Measurements from ENCODE around the gene NMT1.
A peak's percentile ranks its signal among the peaks of the same experiment; 100 is the strongest.

NMT1 gene

GRCh38 chr17:45146890-45147580, 85.9 kb downstream of the NMT1 start (continued):
- TF ChIP-seq ZNF350 (tag by site-specific recombination; IDR thresholded peaks at IDR 0.05) = no peak
- TF ChIP-seq, protein P1, sequence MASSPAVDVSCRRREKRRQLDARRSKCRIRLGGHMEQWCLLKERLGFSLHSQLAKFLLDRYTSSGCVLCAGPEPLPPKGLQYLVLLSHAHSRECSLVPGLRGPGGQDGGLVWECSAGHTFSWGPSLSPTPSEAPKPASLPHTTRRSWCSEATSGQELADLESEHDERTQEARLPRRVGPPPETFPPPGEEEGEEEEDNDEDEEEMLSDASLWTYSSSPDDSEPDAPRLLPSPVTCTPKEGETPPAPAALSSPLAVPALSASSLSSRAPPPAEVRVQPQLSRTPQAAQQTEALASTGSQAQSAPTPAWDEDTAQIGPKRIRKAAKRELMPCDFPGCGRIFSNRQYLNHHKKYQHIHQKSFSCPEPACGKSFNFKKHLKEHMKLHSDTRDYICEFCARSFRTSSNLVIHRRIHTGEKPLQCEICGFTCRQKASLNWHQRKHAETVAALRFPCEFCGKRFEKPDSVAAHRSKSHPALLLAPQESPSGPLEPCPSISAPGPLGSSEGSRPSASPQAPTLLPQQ (tag by site-specific recombination; IDR thresholded peaks at IDR 0.05) = no peak
- no peak for TF ChIP-seq OSR2 (tag by site-specific recombination; IDR thresholded peaks at IDR 0.05)
- TF ChIP-seq SCRT2 (tag by site-specific recombination; IDR thresholded peaks at IDR 0.05) = no peak
- TF ChIP-seq ZNF521 (tag by site-specific recombination; IDR thresholded peaks at IDR 0.05) = no peak
- TF ChIP-seq ZNF549 (tag by site-specific recombination; IDR thresholded peaks at IDR 0.05) = no peak
- no peak; the same call in 1 of the 2 replicates for TF ChIP-seq KLF10 (tag by site-specific recombination; IDR thresholded peaks at IDR 0.05)
- TF ChIP-seq ZBTB21 (tag by site-specific recombination; IDR thresholded peaks at IDR 0.05) = no peak
- TF ChIP-seq, protein P2, sequence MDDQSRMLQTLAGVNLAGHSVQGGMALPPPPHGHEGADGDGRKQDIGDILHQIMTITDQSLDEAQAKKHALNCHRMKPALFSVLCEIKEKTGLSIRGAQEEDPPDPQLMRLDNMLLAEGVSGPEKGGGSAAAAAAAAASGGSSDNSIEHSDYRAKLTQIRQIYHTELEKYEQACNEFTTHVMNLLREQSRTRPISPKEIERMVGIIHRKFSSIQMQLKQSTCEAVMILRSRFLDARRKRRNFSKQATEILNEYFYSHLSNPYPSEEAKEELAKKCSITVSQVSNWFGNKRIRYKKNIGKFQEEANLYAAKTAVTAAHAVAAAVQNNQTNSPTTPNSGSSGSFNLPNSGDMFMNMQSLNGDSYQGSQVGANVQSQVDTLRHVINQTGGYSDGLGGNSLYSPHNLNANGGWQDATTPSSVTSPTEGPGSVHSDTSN (CRISPR knock-in tag; IDR thresholded peaks at IDR 0.05) = no peak
- TF ChIP-seq ZBTB48 (tag by site-specific recombination; IDR thresholded peaks at IDR 0.05) = no peak
- TF ChIP-seq ZNF2 (tag by site-specific recombination; IDR thresholded peaks at IDR 0.05) = no peak
- TF ChIP-seq KLF16 (tag by site-specific recombination; IDR thresholded peaks at IDR 0.05) = no peak
- no peak for TF ChIP-seq REPIN1 (tag by site-specific recombination; IDR thresholded peaks at IDR 0.05; ENCODE audit: low read depth)
- 0 out of 2 replicates have a peak, but pooled peaks have one; percentile 16 for TF ChIP-seq ZNF76 (tag by site-specific recombination; IDR thresholded peaks at IDR 0.05; ENCODE audit: borderline replicate concordance, low read depth)
- no peak for TF ChIP-seq ZNF626 (tag by site-specific recombination; IDR thresholded peaks at IDR 0.05)
- no peak for TF ChIP-seq SALL2 (tag by site-specific recombination; IDR thresholded peaks at IDR 0.05; ENCODE audit: borderline replicate concordance)
- TF ChIP-seq ZNF571 (tag by site-specific recombination; IDR thresholded peaks at IDR 0.05) = no peak
- no peak for TF ChIP-seq MYNN (tag by site-specific recombination; IDR thresholded peaks at IDR 0.05; ENCODE audit: borderline replicate concordance)
- 0 out of 2 replicates have a peak, but pooled peaks have one; percentile 33 for TF ChIP-seq ZNF600 (tag by site-specific recombination; IDR thresholded peaks at IDR 0.05)
- TF ChIP-seq ZNF169 (tag by site-specific recombination; IDR thresholded peaks at IDR 0.05) = no peak
- TF ChIP-seq, protein P3, sequence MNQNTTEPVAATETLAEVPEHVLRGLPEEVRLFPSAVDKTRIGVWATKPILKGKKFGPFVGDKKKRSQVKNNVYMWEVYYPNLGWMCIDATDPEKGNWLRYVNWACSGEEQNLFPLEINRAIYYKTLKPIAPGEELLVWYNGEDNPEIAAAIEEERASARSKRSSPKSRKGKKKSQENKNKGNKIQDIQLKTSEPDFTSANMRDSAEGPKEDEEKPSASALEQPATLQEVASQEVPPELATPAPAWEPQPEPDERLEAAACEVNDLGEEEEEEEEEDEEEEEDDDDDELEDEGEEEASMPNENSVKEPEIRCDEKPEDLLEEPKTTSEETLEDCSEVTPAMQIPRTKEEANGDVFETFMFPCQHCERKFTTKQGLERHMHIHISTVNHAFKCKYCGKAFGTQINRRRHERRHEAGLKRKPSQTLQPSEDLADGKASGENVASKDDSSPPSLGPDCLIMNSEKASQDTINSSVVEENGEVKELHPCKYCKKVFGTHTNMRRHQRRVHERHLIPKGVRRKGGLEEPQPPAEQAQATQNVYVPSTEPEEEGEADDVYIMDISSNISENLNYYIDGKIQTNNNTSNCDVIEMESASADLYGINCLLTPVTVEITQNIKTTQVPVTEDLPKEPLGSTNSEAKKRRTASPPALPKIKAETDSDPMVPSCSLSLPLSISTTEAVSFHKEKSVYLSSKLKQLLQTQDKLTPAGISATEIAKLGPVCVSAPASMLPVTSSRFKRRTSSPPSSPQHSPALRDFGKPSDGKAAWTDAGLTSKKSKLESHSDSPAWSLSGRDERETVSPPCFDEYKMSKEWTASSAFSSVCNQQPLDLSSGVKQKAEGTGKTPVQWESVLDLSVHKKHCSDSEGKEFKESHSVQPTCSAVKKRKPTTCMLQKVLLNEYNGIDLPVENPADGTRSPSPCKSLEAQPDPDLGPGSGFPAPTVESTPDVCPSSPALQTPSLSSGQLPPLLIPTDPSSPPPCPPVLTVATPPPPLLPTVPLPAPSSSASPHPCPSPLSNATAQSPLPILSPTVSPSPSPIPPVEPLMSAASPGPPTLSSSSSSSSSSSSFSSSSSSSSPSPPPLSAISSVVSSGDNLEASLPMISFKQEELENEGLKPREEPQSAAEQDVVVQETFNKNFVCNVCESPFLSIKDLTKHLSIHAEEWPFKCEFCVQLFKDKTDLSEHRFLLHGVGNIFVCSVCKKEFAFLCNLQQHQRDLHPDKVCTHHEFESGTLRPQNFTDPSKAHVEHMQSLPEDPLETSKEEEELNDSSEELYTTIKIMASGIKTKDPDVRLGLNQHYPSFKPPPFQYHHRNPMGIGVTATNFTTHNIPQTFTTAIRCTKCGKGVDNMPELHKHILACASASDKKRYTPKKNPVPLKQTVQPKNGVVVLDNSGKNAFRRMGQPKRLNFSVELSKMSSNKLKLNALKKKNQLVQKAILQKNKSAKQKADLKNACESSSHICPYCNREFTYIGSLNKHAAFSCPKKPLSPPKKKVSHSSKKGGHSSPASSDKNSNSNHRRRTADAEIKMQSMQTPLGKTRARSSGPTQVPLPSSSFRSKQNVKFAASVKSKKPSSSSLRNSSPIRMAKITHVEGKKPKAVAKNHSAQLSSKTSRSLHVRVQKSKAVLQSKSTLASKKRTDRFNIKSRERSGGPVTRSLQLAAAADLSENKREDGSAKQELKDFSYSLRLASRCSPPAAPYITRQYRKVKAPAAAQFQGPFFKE (tag by site-specific recombination; IDR thresholded peaks at IDR 0.05; ENCODE audit: borderline replicate concordance) = no peak
- no peak for TF ChIP-seq GFI1B (tag by site-specific recombination; IDR thresholded peaks at IDR 0.05)
- TF ChIP-seq ZNF639 (tag by site-specific recombination; IDR thresholded peaks at IDR 0.05) = no peak
- TF ChIP-seq ZBTB6 (tag by site-specific recombination; IDR thresholded peaks at IDR 0.05) = no peak
- TF ChIP-seq REST (tag by site-specific recombination; IDR thresholded peaks at IDR 0.05) = no peak

All from HEK293 (cell line).